Measurements from ENCODE around the gene INPP4B. TPM values are rescaled to one million over a fixed set of nuclear protein-coding genes. Genes with fewer than 3 reads are reported as not detected.

Gene INPP4B
- total RNA-seq, 1 experiment from 2014 or later = 0.07 TPM

GRCh38 chr4:142406499-142406835, 439.6 kb downstream of the INPP4B start:
- Histone ChIP-seq H3K23ac (ENCODE audit: insufficient read length, low read depth, low read length) (no peak overlapping the region), H2AFZ (ENCODE audit: low read length) (no peak overlapping the region), H3T11ph (ENCODE audit: low read length) (no peak overlapping the region), H4K20me1 (ENCODE audit: control insufficient read depth, insufficient read depth, insufficient read length) (no peaks in the 10 kb centered on the region), H3K4me1 (ENCODE audit: insufficient read depth, low read length) (peaks cover 5% of the 10 kb centered on the region; the same call in 1 of the 2 replicates), H2BK15ac (ENCODE audit: low read depth, low read length) (no peak overlapping the region), H3K14ac (ENCODE audit: insufficient read depth, low read length) (no peak overlapping the region), H3K27me3 (ENCODE audit: insufficient read depth, low read length) (no peaks in the 10 kb centered on the region), H3K79me1 (ENCODE audit: insufficient read depth, low read depth, low read length, poor library complexity, severe bottlenecking) (no peaks in the 10 kb centered on the region), H3K27ac (ENCODE audit: insufficient read length, low read depth, low read length) (no peak overlapping the region), H3K23me2 (ENCODE audit: insufficient read length, low read depth, low read length, poor library complexity, severe bottlenecking) (no peaks in the 10 kb centered on the region), H4K8ac (replicated peaks; ENCODE audit: insufficient read length, low read depth, low read length) (no peak overlapping the region), H3K4ac (ENCODE audit: low read depth, low read length) (no peak overlapping the region), H3K56ac (ENCODE audit: insufficient read length, low read depth, low read length) (no peak overlapping the region), H3K4me2 (ENCODE audit: insufficient read depth, insufficient read length, low read length) (no peak overlapping the region), H2AK5ac (ENCODE audit: insufficient read length, low read length) (no peak overlapping the region), H2BK20ac (ENCODE audit: low read depth, low read length, poor library complexity, severe bottlenecking) (no peak overlapping the region), H4K91ac (ENCODE audit: insufficient read length, low read depth, low read length) (no peak overlapping the region), H2BK120ac (ENCODE audit: low read depth, low read length, poor library complexity, severe bottlenecking) (no peak overlapping the region), H3K79me2 (ENCODE audit: insufficient read depth, low read length) (no peaks in the 10 kb centered on the region), H3K9ac (ENCODE audit: extremely low read depth, insufficient read length, low read length) (no peak overlapping the region), H2BK5ac (ENCODE audit: insufficient read length, low read length) (no peak overlapping the region), H3K18ac (ENCODE audit: insufficient read length, low read depth, low read length) (no peak overlapping the region), H4K5ac (ENCODE audit: insufficient read length, low read depth, low read length) (no peak overlapping the region), H3K9me3 (ENCODE audit: control insufficient read depth, low read depth, low read length) (no peaks in the 10 kb centered on the region), H2BK12ac (ENCODE audit: insufficient read length, low read depth, low read length) (no peak overlapping the region)
- Mint-ChIP-seq H3K4me3 (no peak overlapping the region), H3K9me3 (no peaks in the 10 kb centered on the region), H3K4me1 (peaks cover 37 to 40% of the 10 kb centered on the region in 2 experiments), H3K36me3 (ENCODE audit: insufficient read depth in 1 of 3, low read depth in 3 of 3) (no peaks in the 10 kb centered on the region), H3K27ac (no peak overlapping the region), H3K27me3 (ENCODE audit: low read depth) (no peaks in the 10 kb centered on the region)
- TF ChIP-seq, protein P1, sequence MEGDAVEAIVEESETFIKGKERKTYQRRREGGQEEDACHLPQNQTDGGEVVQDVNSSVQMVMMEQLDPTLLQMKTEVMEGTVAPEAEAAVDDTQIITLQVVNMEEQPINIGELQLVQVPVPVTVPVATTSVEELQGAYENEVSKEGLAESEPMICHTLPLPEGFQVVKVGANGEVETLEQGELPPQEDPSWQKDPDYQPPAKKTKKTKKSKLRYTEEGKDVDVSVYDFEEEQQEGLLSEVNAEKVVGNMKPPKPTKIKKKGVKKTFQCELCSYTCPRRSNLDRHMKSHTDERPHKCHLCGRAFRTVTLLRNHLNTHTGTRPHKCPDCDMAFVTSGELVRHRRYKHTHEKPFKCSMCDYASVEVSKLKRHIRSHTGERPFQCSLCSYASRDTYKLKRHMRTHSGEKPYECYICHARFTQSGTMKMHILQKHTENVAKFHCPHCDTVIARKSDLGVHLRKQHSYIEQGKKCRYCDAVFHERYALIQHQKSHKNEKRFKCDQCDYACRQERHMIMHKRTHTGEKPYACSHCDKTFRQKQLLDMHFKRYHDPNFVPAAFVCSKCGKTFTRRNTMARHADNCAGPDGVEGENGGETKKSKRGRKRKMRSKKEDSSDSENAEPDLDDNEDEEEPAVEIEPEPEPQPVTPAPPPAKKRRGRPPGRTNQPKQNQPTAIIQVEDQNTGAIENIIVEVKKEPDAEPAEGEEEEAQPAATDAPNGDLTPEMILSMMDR (conservative IDR thresholded peaks at IDR 0.05) = no peak
- no peak for DNase-seq
- no CpG with 5 or more reads among the region's 2 CpGs for WGBS (ENCODE audit: extremely low coverage, insufficient read length, low lambda C conversion rate)

Data from H9 (cell line).